GM19043 (cell line): Measurements from ENCODE around the gene KLHL17.
"Not testable (repeated sequence)": the region's sequence is repeated elsewhere in the genome, so short reads cannot be mapped to it uniquely, and the experiment has no call there.

Experiments used
- ATAC-seq: cut with Tn5 transposase; IDR thresholded peaks from one replicate; pipeline ENCODE4 v1.9.1; 2021; ENCODE audit warnings: low read depth; ENCODE audit not compliant: unreplicated experiment

Gene KLHL17

GRCh38 chr1:935751-936231 is 24.6 kb upstream of the KLHL17 start:
- ATAC-seq, result no peak

DNA sequence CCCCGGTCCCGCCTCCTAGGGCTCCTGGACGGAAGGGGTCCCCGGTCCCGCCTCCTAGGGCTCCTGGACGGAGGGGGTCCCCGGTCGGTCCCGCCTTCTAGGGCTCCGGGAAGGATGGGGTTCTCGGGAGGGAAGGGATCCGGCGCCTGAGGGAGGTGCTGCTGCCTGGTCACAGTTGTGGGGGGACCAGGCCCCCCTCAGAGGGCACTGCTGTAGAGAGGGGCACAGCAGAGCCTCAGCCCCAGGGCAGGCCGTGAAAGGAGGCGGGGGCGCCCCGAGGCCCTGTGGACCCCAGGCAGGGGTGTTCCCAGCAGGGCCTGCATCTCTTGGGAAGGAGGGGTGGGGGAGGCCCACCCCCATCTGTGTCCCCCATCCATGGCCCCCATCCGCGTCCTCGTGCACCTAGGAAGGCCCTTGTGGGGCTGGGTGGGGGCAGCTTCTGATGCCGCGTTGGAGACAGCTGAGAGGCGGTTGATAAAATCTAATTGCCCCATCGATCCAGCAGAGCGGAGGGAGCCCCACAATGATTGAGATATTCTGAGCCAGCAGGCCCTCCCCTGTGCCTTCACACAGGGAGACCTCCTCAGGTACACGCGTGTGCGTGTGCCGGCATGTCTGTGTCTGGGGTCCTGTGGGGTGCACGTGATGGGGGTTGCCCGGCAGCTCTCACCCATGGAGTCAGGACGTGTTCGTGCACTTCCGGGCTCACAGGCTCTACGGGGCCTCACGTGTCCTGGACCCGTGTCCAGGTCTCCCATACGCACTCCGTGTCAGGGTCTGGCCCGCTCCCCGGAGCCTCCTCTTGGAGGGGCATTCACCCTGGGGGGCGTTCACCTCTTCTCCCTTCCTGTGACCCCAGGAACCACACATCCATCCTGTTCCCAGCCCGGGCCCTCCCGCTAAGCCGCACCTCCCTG is 23.8 kb upstream of the KLHL17 start:
- no peak for ATAC-seq

DNA sequence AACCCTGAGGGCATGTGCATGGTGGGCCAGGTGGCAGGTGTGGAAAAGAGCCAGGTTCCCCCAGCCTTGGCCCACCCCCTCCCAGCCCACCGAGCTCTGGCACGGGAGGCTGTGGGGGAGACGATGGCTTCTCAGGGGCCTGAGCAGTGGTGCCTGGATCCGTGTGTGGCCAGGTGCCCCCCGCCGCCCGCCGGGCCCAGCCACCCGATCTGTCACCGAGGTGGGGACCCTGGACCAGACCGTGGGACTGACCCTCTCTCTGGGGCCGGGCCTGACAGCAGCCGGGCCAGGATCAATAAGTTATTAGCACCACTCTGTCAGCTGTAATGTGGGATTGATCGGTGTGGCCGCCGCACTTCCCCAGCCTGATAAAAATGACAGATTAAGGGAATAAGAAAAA is 22.9 kb upstream of the KLHL17 start:
- ATAC-seq, result no peak

GRCh38 chr1:938088-938683 is 22.2 kb upstream of the KLHL17 start:
- ATAC-seq, result no peak

- no peak for ATAC-seq
Measured at GRCh38 chr1:938711-939489, 21.5 kb upstream of the KLHL17 start.

- ATAC-seq, result no peak
Measured at GRCh38 chr1:939511-940106, 20.8 kb upstream of the KLHL17 start.

DNA sequence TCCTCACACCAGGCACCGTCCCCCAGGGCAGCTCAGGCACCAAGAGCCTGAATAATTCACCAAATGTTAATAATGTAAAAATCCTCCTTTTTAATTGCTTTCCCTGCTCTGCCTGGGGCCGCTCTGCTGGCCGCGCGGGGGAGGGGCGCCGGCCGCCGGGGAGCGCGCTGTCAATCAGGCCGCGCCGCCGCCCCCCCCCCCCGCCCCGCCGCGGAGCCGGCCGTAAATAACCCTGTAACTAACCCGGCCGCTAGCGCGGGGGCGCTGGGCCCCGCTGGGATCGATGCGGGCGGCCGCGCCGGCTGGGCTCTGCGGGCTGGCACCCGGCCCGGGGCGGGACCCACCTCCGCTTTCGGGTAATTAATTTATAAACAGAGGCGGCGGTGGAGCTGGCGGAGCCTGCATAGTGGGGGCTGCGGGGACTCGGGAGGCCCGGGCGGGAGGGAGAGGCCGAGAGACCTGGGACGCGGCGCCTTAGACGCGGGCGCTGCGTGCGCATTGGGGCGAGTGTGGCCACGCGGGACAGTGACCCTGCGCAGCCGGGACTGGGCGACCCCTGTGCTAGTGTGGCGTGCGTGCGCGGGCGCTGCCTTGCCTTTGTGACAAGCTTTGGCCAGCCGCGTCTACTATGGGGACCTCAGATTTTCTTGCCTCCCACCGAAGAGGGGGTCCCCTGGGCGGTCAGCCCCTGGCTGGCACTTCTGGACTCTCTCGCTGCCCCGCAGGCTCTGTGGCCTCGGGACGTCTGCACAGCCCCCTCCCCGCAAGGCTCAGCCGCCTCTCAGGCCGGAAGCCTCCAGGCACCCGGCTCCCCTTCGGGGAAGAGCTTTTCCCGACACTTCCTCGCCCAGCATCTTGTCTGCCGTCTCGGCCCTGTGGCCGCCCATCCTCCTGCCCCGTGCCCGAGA is 20.0 kb upstream of the KLHL17 start:
- ATAC-seq, result no peak

- no peak for ATAC-seq
Measured at GRCh38 chr1:941015-941587, 19.3 kb upstream of the KLHL17 start.

DNA sequence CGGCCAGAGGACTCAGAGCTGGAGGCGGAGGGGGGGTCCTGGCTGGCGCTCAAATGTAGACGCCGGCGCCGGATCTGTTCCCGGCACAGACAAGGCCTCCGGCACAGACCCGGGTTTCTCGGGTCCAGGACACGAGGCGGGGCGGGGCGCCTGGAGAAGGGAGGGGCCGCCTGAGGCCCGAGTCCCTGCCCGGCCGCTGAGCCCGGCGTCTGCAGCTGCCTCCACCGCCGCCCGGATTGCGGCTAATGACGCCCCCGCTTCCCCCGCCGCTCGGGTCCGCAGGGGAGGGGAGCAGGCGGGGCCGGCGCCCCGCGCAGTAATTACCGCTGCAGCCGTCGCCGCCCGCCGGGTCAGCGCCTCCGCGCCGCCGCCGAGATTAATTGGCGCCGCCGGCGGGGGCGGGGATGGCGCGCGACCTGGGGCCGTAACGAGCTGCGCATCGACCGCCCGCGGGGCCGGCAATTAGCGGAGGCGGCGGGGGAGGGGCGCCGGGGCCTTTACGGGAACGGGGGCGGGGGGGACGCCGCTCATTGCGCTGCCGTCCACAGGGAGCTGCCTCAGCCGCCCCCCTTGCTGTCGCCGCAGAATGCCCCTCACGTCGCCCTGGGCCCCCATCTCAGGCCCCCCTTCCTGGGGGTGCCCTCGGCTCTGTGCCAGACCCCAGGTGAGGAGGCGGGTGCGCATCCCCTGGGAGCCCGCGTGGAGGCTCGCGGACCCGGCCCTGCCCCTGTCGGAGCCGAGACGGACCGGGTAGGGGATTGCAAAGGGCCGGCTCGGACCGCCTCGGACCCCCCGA is 18.6 kb upstream of the KLHL17 start:
- no peak for ATAC-seq

DNA sequence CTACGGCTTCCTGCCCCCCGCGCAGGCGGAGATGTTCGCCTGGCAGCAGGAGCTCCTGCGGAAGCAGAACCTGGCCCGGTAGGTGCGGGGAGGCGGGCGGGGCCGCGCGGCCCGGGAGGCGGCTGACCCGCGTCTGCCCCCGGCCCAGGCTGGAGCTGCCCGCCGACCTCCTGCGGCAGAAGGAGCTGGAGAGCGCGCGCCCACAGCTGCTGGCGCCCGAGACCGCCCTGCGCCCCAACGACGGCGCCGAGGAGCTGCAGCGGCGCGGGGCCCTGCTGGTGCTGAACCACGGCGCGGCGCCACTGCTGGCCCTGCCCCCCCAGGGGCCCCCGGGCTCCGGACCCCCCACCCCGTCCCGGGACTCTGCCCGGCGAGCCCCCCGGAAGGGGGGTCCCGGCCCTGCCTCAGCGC is 18.0 kb upstream of the KLHL17 start:
- ATAC-seq, result no peak

- no peak for ATAC-seq
Measured at GRCh38 chr1:942864-943533, 17.4 kb upstream of the KLHL17 start.

- ATAC-seq, result no peak
Measured at GRCh38 chr1:943545-944340, 16.6 kb upstream of the KLHL17 start.

GRCh38 chr1:944341-945325 is 15.8 kb upstream of the KLHL17 start:
- ATAC-seq, result no peak

- ATAC-seq, result no peak
Measured at GRCh38 chr1:945688-946556, 14.5 kb upstream of the KLHL17 start.

- not testable (repeated sequence) for ATAC-seq
Measured at GRCh38 chr1:946811-947210, 13.6 kb upstream of the KLHL17 start.
